Esophagus squamous epithelium (tissue), 5 donors: ENCODE results near the gene TMEM11. TPM values are rescaled to one million over a fixed set of nuclear protein-coding genes. Genes with fewer than 3 reads are reported as not detected.

Source experiments
- DNase-seq: peaks from one replicate; lab custom pipeline; 2025; lab: John Stamatoyannopoulos, UW
- H3K27ac ChIP-seq, 4 donors: fragments of 200-600 bp; sonication (generic); one replicate each; pipeline ENCODE4 v1.5.1; 2016 to 2019; ENCODE audit warnings: mild to moderate bottlenecking in 1 of 4
- H3K27me3 ChIP-seq, 4 donors: fragments of 200-600 bp; sonication (generic); 1 replicate in 3 of 4; 2 replicates in 1 of 4; pipeline versions ENCODE4 v1.5.1 to v1.6.0; 2017 to 2021; ENCODE audit warnings: antibody characterized with exemption in 1 of 4
- H3K36me3 ChIP-seq, 3 donors: fragments of 200-600 bp; sonication (generic); one replicate each; pipeline ENCODE4 v1.5.1; 2016 to 2019
- H3K4me1 ChIP-seq, 3 donors: fragments of 200-600 bp; sonication (generic); one replicate each; pipeline ENCODE4 v1.5.1; 2017 to 2019
- H3K4me3 ChIP-seq, 4 donors: fragments of 200-600 bp; sonication (generic); 1 replicate in 3 of 4; 2 replicates in 1 of 4; pipeline ENCODE4 v1.5.1; 2016 to 2019; ENCODE audit warnings: mild to moderate bottlenecking in 2 of 4, moderate library complexity in 1 of 4
- H3K9me3 ChIP-seq, 3 donors: fragments of 200-600 bp; sonication (generic); one replicate each; pipeline ENCODE4 v1.5.1; 2016 to 2019
- CTCF ChIP-seq, 6 experiments: fragments of 450-650 bp in 4 of 6; fragments of 200-600 bp in 2 of 6; sonication (generic) in 2 of 6; IDR thresholded peaks; one replicate each; pipeline ENCODE4 v1.5.1; 2016 to 2019; ENCODE audit warnings: antibody characterized with exemption in 6 of 6, mild to moderate bottlenecking in 4 of 6, moderate library complexity in 4 of 6
- POLR2A ChIP-seq, 4 donors: fragments of 450-650 bp; IDR thresholded peaks; one replicate each; pipeline ENCODE4 v1.6.1; 2017; ENCODE audit warnings: antibody characterized with exemption in 4 of 4, mild to moderate bottlenecking in 4 of 4, moderate library complexity in 3 of 4
- WGBS, 2 donors: methylation state at CpG; one replicate each; pipeline ENCODE4 v1.1.5; 2018; 5-methylcytosine and 5-hydroxymethylcytosine counted together
- intact Hi-C: fragments of 100-400 bp; cut with DNase I; formaldehyde crosslinking; loops from one replicate; pipeline ENCODE4 v1.15.0; 2022
- total RNA-seq, 4 donors: library from RNA; depleted of rRNA; stranded (reverse); fragments of >200 nt; gene quantifications; one replicate each; pipeline ENCODE4 v1.1.0, GENCODE V29; 2016
- donor health status: DM: yes; HTN: yes; CAD: no.

TMEM11 gene
- total RNA-seq: 10 to 100 TPM; 17.8 to 29.0 (median 20.2) TPM

GRCh38 chr17:21214015-21214776 is at the start of gene TMEM11:
TSS of gene TMEM11 (minus strand) at chr17:21214161. CDS start at chr17:21214152, 9 bp downstream.
- peak in 3 of 6 experiments; percentile 12 to 20 (median 12) for TF ChIP-seq CTCF (IDR thresholded peaks at IDR 0.05)
- TF ChIP-seq POLR2A (IDR thresholded peaks at IDR 0.05): peak in 2 of 4 donors; percentile 52 to 89
- H3K27ac ChIP-seq: peak within 1 kb of the TSS; percentile 95 to 97 (median 96)
- WGBS, 2 donors: 0% methylated on average over 8 of the region's 76 CpGs; no CpG with 5 or more reads in 1 of the 2 donors
- peak within 1 kb of the TSS; percentile 93 to 97 (median 95) for H3K4me3 ChIP-seq
- H3K4me1 ChIP-seq: peaks cover 38 to 58% (median 45%) of the 10 kb centered on the region in 3 donors
- intact Hi-C loops: loop anchor here (10.0 kb wide), 1 partner anchor 89 kb away; the partner anchor contains the start of gene DHRS7B
- H3K9me3 ChIP-seq: no peaks in the 10 kb centered on the region
- H3K36me3 ChIP-seq: peaks cover 0 to 17% (median 0%) of the 10 kb centered on the region in 3 donors
- peak; percentile 74 for DNase-seq
- H3K27me3 ChIP-seq: no peaks in the 10 kb centered on the region

GRCh38 chr17:21263376-21263775 is 49.4 kb upstream of the TMEM11 start:
- Histone ChIP-seq H3K9me3 (no peaks in the 10 kb centered on the region), H3K4me3 (no peak overlapping the region), H3K27ac (no peak overlapping the region), H3K4me1 (peaks cover 0 to 21% (median 3%) of the 10 kb centered on the region in 3 donors), H3K27me3 (no peaks in the 10 kb centered on the region), H3K36me3 (no peaks in the 10 kb centered on the region)
- DNase-seq: no peak
- intact Hi-C loops: no loop called here
- 24 to 27% methylated on average over 5 to 6 of the region's 6 CpGs for WGBS, 2 donors
- TF ChIP-seq CTCF (IDR thresholded peaks at IDR 0.05): no peak
- no peak for TF ChIP-seq POLR2A (IDR thresholded peaks at IDR 0.05)

- WGBS, 2 donors: 82 to 96% methylated on average over 4 to 5 of the region's 12 CpGs
- H3K9me3 ChIP-seq: no peaks in the 10 kb centered on the region
- no peak overlapping the region for H3K4me3 ChIP-seq
- TF ChIP-seq POLR2A (IDR thresholded peaks at IDR 0.05) (no peak), CTCF (IDR thresholded peaks at IDR 0.05) (no peak)
- peaks cover 0 to 13% (median 0%) of the 10 kb centered on the region in 3 donors for H3K4me1 ChIP-seq
- intact Hi-C loops: no loop called here
- no peaks in the 10 kb centered on the region for H3K27me3 ChIP-seq
- DNase-seq: no peak
- no peak overlapping the region for H3K27ac ChIP-seq
- no peaks in the 10 kb centered on the region for H3K36me3 ChIP-seq
Observed at GRCh38 chr17:21262259-21262993, 48.5 kb upstream of the TMEM11 start.

GRCh38 chr17:21258593-21258992 is 44.6 kb upstream of the TMEM11 start:
- Histone ChIP-seq H3K36me3 (no peaks in the 10 kb centered on the region), H3K4me1 (peaks cover 7 to 19% (median 8%) of the 10 kb centered on the region in 3 donors), H3K27me3 (no peaks in the 10 kb centered on the region), H3K4me3 (no peak overlapping the region), H3K9me3 (no peaks in the 10 kb centered on the region), H3K27ac (no peak overlapping the region)
- 87 to 91% methylated on average over 7 of the region's 7 CpGs for WGBS, 2 donors
- TF ChIP-seq POLR2A (IDR thresholded peaks at IDR 0.05): no peak
- no peak for TF ChIP-seq CTCF (IDR thresholded peaks at IDR 0.05)
- DNase-seq: no peak
- intact Hi-C loops: no loop called here
